ENCODE measurements around the gene HOXB3.

Gene HOXB3

DNA sequence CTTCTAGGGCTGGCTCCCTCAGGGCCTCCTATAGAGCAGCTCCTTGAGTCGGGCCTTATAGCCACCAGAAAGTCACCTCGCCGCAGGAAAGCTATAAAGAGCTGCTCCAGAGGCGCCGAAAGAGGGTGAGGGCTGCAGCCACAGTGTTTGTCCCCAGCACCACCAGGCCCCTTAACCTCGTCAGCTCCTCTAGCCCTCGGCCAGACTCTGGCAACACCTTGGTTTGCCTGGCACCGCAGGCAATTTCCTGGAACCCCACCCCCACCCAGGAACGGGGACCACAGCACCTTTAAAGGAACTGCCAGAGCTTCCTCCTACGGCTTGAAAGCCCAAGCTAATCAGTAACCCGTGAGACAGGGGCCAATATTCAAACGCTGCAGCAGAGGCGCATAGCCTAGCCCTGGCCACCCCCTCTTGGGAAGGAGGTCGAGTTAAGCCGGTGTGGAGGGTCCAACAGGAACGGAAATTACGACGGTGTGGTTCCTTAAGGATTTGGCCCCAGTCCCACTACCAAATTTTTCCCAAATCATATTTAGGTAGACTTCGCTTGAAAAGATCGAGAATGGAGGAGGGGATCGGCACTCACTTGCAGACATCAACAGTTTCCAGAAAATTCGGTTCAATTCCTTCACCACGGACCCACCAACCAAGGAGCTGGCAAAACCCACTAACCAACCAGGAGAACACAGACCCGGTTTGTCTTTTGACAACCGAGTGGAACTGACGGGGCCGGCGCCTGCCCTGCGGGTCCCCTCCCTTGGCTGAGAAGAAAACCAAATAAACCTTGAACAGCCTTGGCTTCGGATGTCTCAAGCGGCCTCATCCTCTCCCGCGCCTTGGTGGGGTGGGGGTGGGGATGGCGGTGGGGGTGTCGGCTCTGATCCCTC, 11.7 kb upstream of the HOXB3 start:
- TF ChIP-seq, protein P1, sequence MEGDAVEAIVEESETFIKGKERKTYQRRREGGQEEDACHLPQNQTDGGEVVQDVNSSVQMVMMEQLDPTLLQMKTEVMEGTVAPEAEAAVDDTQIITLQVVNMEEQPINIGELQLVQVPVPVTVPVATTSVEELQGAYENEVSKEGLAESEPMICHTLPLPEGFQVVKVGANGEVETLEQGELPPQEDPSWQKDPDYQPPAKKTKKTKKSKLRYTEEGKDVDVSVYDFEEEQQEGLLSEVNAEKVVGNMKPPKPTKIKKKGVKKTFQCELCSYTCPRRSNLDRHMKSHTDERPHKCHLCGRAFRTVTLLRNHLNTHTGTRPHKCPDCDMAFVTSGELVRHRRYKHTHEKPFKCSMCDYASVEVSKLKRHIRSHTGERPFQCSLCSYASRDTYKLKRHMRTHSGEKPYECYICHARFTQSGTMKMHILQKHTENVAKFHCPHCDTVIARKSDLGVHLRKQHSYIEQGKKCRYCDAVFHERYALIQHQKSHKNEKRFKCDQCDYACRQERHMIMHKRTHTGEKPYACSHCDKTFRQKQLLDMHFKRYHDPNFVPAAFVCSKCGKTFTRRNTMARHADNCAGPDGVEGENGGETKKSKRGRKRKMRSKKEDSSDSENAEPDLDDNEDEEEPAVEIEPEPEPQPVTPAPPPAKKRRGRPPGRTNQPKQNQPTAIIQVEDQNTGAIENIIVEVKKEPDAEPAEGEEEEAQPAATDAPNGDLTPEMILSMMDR (IDR thresholded peaks at IDR 0.05; ENCODE audit: low read depth, low read length, missing control alignments): no peak

DNA sequence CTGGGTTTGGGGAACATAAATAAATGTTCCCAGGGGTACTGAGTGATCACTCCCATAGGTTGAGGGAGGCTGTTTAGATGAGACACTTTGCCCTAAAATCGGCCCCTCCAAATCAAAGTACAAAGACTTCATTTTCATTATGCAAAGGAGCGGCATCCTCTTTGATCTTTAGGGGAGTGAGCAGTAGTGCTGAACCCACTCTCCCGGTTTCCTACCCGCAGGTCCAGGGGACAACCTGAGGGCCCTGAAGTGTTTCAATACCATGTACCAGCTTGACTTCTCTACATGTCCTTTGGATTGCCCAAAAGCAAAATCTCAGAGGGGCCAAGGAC, 11.1 kb upstream of the HOXB3 start:
- in situ Hi-C loops (cut with HindIII; ENCODE audit: low sequenced_read_pairs): no loop called here
- DNase-seq (ENCODE audit: low read depth): no peak
- H3K4me3 ChIP-seq (ENCODE audit: low read depth, low read length): no peak overlapping the region
- TF ChIP-seq, protein P1 (IDR thresholded peaks at IDR 0.05; ENCODE audit: low read depth, low read length, missing control alignments): no peak

More for the DNA sequence above, 11.7 kb upstream of the HOXB3 start:
- no peak overlapping the region for H3K4me3 ChIP-seq (ENCODE audit: low read depth, low read length)
- no peak for DNase-seq (ENCODE audit: low read depth)
- in situ Hi-C loops (cut with HindIII; ENCODE audit: low sequenced_read_pairs): no loop called here

DNA sequence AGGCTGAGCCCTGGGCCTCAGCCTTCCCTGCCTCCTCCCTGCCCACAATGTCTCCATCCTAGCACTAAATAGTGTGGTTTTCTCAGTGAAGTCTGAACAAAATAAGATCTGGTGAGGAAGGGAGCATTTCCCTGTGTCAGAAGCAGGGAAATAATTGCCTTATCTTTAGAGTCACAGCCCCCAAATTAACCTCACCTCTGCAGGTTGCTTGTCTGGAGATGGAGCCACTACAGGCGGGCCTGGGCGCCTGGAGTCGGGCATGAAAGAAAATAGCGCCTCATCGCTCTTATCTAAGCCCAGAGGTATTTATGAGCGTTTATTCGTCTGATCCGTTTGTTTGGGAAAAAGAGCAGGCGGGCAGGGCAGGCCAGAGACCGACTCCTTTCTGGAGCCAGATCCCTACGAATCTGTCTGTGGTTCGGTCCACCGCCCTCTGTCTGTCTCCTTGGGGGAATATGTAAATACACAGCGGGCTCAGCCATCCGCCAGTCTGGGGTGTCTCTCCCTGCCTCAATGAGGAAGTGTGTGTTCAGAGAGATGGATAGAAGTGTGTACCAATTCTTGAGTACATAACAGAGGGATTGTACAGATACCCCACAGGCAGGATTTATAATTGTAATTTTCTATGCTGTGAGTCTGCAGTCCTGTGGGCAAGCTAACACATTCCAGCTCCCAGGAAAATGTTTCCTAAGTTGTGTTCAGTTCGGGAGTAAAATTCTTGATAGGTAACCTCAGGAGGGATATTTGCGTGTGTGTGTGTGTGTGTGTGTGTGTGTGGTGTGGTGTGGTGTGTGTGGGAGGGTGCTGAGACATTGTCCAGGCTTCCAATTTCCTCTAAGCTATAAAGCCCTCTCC, 10.4 kb upstream of the HOXB3 start:
- DNase-seq (ENCODE audit: low read depth): no peak
- in situ Hi-C loops (cut with HindIII; ENCODE audit: low sequenced_read_pairs): no loop called here
- TF ChIP-seq, protein P1 (IDR thresholded peaks at IDR 0.05; ENCODE audit: low read depth, low read length, missing control alignments): no peak
- H3K4me3 ChIP-seq (ENCODE audit: low read depth, low read length): no peak overlapping the region

DNA sequence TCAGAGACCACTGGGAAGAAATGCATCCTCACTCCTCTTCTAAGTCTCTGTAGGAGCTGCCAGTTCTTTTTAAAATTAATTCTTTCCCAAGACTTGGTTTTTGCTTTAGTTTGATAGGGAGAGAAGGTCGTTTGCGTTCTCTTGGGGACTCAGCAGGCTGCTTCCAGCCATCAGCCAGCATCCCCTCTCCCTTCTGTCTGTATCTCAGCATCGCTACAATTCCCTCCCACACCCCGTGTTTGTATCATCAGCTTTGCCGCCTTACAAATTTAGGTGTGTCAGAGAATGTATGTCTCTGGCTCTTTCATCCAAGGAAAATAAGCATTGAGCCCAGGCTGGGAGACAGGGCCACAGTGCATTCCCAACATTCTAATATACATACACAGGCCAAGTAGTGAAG, 9.3 kb upstream of the HOXB3 start:
- no peak overlapping the region for H3K4me3 ChIP-seq (ENCODE audit: low read depth, low read length)
- DNase-seq (ENCODE audit: low read depth): no peak
- TF ChIP-seq, protein P1 (IDR thresholded peaks at IDR 0.05; ENCODE audit: low read depth, low read length, missing control alignments): no peak
- in situ Hi-C loops (cut with HindIII; ENCODE audit: low sequenced_read_pairs): no loop called here

DNA sequence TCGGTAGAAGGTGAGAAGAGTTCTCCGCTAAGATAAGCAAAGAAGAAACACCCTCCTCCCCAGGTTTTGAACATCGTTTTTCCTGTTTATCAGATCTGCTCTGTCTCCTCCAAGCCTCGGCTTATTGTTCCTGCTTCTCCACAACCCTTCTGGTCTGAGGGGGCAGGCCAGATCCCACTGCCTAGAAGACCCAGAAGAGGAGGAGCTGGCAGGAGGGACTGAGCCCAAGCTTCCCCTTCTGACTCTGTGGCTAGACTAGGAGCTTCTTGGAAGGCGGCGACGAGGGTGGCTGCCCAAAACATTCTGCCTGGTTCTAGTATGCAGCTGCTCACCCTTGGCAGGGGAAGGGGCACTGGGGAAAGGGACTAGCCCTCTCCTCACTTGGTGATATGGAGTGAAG, 8.7 kb upstream of the HOXB3 start:
- no peak overlapping the region for H3K4me3 ChIP-seq (ENCODE audit: low read depth, low read length)
- in situ Hi-C loops (cut with HindIII; ENCODE audit: low sequenced_read_pairs): no loop called here
- TF ChIP-seq, protein P1 (IDR thresholded peaks at IDR 0.05; ENCODE audit: low read depth, low read length, missing control alignments): no peak
- no peak for DNase-seq (ENCODE audit: low read depth)

DNA sequence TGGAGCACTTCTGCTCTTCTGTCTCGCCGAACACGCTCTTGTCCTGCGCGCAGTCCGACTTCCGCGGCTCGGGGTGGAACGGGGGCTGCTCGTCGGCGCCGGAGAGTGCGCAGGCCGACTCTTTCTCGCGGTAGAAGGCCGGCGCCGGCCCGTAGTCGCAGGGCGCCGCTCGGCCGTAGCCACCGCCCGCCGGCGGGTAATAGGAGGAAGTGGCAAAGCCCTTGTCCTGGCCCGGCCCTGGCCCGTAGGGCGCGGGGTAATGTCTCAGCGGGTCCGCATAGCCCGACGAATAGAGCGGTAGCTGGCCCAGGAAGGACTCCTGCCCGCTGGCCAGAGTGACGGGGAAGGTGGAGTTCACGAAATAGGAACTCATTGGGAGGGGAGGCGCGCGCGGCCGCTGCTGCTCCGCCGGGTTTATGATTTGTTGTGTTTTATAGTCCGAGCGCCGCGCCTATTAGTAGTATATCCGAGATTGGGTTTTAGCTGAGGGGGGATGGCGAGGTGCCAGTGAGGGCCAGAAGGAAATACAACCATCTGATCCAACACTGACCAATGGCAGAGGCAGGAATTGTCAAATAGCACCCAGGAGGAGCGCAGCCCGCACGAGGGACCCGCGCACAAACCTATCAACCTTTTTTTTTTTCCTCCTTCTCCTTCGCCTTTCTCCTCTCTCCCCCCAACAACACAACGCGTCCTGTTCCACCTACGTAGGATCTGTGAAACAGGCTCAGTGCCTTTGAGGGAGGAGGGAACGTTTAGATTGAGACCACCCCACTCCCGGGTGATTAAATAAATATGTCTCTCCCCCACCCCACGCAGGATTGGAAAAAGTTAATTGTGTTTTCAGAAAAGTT, 8.0 kb upstream of the HOXB3 start:
- TF ChIP-seq, protein P1 (IDR thresholded peaks at IDR 0.05; ENCODE audit: low read depth, low read length, missing control alignments): no peak
- no peak for DNase-seq (ENCODE audit: low read depth)
- peak overlapping the region; percentile 44 for H3K4me3 ChIP-seq (ENCODE audit: low read depth, low read length)
- in situ Hi-C loops (cut with HindIII; ENCODE audit: low sequenced_read_pairs): no loop called here

All from astrocyte of the cerebellum (primary cell).